Neutrophil (primary cell): ENCODE results near the gene MDN1.

Experiments
- H3K27ac ChIP-seq: fragments of 200-600 bp; sonication (generic); 2 replicates; pipeline ENCODE4 v1.5.1; 2016; ENCODE audit warnings: mild to moderate bottlenecking, moderate library complexity
- H3K27me3 ChIP-seq: fragments of 200-600 bp; sonication (generic); 2 replicates; pipeline ENCODE4 v1.6.0; 2016; ENCODE audit warnings: mild to moderate bottlenecking
- H3K36me3 ChIP-seq: fragments of 200-600 bp; sonication (generic); 2 replicates; pipeline ENCODE4 v1.5.1; 2017
- H3K4me1 ChIP-seq, 2 experiments: fragments of 200-600 bp in 1 of 2; sonication (generic) in 1 of 2; 1 replicate in 1 of 2; 2 replicates in 1 of 2; pipeline versions ENCODE4 v1.5.1 to v1.6.1; 2013 to 2016; ENCODE audit warnings: low read depth in 1 of 2, low read length in 1 of 2, mild to moderate bottlenecking in 1 of 2, moderate library complexity in 1 of 2; ENCODE audit not compliant: control insufficient read depth in 1 of 2, insufficient read depth in 1 of 2
- H3K4me3 ChIP-seq, 2 experiments: fragments of 200-600 bp in 1 of 2; sonication (generic) in 1 of 2; 1 replicate in 1 of 2; 2 replicates in 1 of 2; pipeline ENCODE4 v1.5.1; 2013 to 2016; ENCODE audit warnings: low read depth in 1 of 2, low read length in 1 of 2, mild to moderate bottlenecking in 1 of 2, moderate library complexity in 1 of 2
- H3K9me3 ChIP-seq: fragments of 200-600 bp; sonication (generic); 2 replicates; pipeline ENCODE4 v1.5.1; 2016
- TF ChIP-seq, protein P1 (sequence below): fragments of 200-600 bp; sonication (generic); IDR thresholded peaks from 2 replicates; pipeline ENCODE4 v1.5.1; 2016; ENCODE audit warnings: antibody characterized with exemption

The MDN1 gene

DNA sequence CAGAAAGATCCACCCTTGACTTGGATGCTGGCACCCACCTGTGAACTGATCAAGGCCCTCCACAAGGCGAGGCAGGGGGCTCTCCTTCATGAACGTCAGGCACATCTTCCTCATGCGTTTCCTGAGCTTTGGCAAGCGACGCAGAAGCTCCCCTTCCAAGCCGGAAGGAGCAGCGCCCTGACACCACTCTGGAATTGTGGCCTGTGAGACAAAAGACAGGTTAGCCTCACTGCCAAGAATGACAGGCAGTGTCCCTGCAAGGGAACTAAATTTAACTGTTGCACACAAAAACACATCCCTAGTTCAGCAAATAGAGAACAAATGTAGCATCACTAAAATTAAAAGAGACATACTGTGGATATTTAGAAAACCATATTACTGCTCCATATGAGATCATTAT lies 139.0 kb downstream of the MDN1 start:
- H3K4me3 ChIP-seq = no peak overlapping the region
- peaks cover 72% of the 10 kb centered on the region for H3K36me3 ChIP-seq
- H3K27ac ChIP-seq = no peak overlapping the region
- H3K9me3 ChIP-seq = no peaks in the 10 kb centered on the region
- TF ChIP-seq, protein P1, sequence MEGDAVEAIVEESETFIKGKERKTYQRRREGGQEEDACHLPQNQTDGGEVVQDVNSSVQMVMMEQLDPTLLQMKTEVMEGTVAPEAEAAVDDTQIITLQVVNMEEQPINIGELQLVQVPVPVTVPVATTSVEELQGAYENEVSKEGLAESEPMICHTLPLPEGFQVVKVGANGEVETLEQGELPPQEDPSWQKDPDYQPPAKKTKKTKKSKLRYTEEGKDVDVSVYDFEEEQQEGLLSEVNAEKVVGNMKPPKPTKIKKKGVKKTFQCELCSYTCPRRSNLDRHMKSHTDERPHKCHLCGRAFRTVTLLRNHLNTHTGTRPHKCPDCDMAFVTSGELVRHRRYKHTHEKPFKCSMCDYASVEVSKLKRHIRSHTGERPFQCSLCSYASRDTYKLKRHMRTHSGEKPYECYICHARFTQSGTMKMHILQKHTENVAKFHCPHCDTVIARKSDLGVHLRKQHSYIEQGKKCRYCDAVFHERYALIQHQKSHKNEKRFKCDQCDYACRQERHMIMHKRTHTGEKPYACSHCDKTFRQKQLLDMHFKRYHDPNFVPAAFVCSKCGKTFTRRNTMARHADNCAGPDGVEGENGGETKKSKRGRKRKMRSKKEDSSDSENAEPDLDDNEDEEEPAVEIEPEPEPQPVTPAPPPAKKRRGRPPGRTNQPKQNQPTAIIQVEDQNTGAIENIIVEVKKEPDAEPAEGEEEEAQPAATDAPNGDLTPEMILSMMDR = no peak
- no peaks in the 10 kb centered on the region for H3K4me1 ChIP-seq
- no peaks in the 10 kb centered on the region for H3K27me3 ChIP-seq

- Histone ChIP-seq H3K4me1 (no peaks in the 10 kb centered on the region), H3K27me3 (no peaks in the 10 kb centered on the region), H3K9me3 (no peaks in the 10 kb centered on the region), H3K27ac (no peak overlapping the region), H3K4me3 (no peak overlapping the region), H3K36me3 (peaks cover 72% of the 10 kb centered on the region)
- TF ChIP-seq, protein P1 = no peak
These were observed 139.4 kb downstream of the MDN1 start for GRCh38 chr6:89680150-89680549.

DNA sequence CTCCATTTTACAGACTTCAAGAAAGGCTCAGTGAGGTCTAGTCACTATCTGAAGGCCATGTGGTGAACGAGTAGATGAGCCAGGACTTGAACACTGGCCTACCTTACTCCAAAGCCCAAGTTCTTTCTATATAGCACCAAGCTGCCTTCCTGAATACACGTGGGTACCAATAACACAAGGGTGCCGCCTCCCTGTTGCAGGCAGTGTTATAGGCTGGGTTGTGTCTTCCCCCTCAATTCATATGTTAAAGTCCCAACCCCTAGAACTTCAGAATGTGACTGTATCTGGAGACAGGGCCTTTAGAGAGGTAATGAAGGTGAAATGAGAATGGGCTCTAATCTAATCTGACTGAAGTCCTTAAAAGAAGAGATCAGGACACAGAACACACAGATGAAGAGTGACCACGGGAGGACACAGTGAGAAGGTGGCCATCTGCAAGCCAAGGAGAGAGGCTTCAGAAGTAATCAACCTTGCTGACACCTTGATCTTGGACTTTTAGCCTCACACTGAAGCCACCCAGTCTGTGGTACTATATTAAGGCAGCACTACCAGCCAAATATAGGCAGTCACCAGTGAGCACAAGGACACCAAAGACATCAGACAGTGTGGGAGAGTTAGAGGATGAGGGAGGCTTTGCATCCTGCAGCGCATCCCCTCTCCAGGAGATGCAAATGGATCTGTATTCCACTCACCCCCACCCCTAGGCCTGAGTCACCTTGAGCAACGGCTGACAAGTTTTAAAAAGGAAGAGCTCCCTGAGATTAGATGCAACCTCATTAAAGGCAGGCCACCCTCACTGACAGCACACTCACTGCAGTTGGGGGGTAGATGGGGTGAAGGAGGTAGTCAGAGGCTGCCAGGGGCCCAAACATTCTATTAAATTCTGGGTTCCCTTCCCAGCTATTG lies 140.1 kb downstream of the MDN1 start:
- peaks cover 73% of the 10 kb centered on the region for H3K36me3 ChIP-seq

GRCh38 chr6:89678531-89678930 lies 141.1 kb downstream of the MDN1 start:
- H3K27ac ChIP-seq = no peak overlapping the region
- H3K36me3 ChIP-seq = peaks cover 77% of the 10 kb centered on the region
- H3K27me3 ChIP-seq = no peaks in the 10 kb centered on the region
- no peaks in the 10 kb centered on the region for H3K9me3 ChIP-seq
- TF ChIP-seq, protein P1 = no peak
- H3K4me1 ChIP-seq = no peaks in the 10 kb centered on the region
- no peak overlapping the region for H3K4me3 ChIP-seq

More for the DNA sequence above, 140.1 kb downstream of the MDN1 start:
- H3K9me3 ChIP-seq = no peaks in the 10 kb centered on the region
- H3K4me1 ChIP-seq = no peaks in the 10 kb centered on the region
- H3K27ac ChIP-seq = no peak overlapping the region
- TF ChIP-seq, protein P1 = no peak
- H3K4me3 ChIP-seq = no peak overlapping the region
- H3K27me3 ChIP-seq = no peaks in the 10 kb centered on the region

DNA sequence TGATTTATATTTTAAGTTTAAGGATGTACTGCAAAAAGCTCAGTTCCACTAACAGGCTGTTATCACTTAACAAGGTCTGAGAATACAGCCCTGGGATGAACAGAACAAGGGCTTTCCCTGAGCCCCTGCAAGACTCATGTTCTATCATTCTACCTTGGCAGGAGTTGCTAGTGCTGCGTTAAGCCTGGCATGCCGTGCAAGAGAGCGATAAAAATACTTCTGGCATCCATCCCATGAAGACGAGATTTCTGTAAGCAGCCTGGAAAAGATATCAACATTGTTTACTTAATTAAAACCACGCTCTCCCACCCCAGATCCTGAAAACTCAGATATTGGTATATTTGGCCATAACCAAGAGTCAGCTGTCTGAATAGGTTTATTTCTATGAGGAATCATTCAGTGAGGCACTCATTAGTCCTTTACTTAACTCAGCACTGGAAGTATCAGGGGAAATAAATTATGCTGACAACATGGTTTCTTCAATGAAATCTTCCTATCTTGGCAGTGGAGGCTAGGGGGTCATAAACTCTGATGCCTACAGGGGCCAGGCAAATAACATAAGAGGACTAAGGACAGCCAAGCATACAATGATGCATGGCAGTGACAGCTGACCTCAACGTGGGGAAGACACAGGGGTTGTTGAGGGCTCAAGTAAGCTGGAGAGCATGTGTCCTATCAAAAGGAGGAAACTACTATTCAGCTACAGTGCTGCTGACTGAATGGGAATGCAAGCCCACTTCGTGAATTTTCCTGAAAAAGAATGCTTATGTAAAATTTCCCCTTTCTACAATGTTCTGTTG lies 143.4 kb downstream of the MDN1 start:
- no peak overlapping the region for H3K4me3 ChIP-seq
- H3K9me3 ChIP-seq = no peaks in the 10 kb centered on the region
- peaks cover 91% of the 10 kb centered on the region for H3K36me3 ChIP-seq
- H3K4me1 ChIP-seq = no peaks in the 10 kb centered on the region
- no peak overlapping the region for H3K27ac ChIP-seq
- no peaks in the 10 kb centered on the region for H3K27me3 ChIP-seq
- TF ChIP-seq, protein P1 = no peak
